HCT116 (cell line): ENCODE results near the gene BORCS5. TPM values are rescaled to one million over a fixed set of nuclear protein-coding genes. Genes with fewer than 3 reads are reported as not detected.

Experiments
- ATAC-seq: fragments of 200-7000 bp; cut with Tn5 transposase; 2 replicates; pipeline ENCODE4 v1.9.1; 2020; ENCODE audit warnings: mild to moderate bottlenecking, moderate library complexity
- BruUV-seq: library from RNA; stranded (reverse); fragments of 400-500 nt; replicated peaks from 2 replicates; lab custom pipeline; 2021; lab: Mats Ljungman, UMichigan
- CTCF ChIA-PET: fragments of 300-600 bp; sonication (Branson Sonifier 250); formaldehyde crosslinking; loops from one replicate; lab custom pipeline; 2021; ENCODE audit warnings: antibody characterized with exemption; lab: Charles Lee
- POLR2A ChIA-PET: fragments of 300-600, 350-600 bp; sonication (Branson Sonifier 250); formaldehyde crosslinking; loops from one replicate; lab custom pipeline; 2021; ENCODE audit warnings: antibody characterized with exemption; lab: Charles Lee
- RAD21 ChIA-PET, 2 experiments: fragments of 300-600 bp; sonication (Branson Sonifier 250); formaldehyde crosslinking; loops; one replicate each; lab custom pipeline; 2023; ENCODE audit warnings: low total read pairs in 2 of 2; ENCODE audit not compliant: uncharacterized antibody in 2 of 2, unreplicated experiment in 2 of 2, low non-redundant PET in 1 of 2; lab: Charles Lee
- DNase-seq: peaks from one replicate; pipeline ENCODE4 v3.0.0-alpha.2; 2010; ENCODE audit warnings: low read depth, low spot score
- H2AFZ ChIP-seq: fragments of 200-600 bp; shearing (Covaris generic), sonication (generic); 2 replicates; pipeline ENCODE4 v1.6.1; 2017; ENCODE audit warnings: low read depth, mixed run types, mixed read lengths, antibody characterized with exemption, low read length; ENCODE audit not compliant: poor library complexity, severe bottlenecking
- H3K27ac ChIP-seq: 2 replicates; pipeline ENCODE4 v1.5.1; 2012; ENCODE audit warnings: low read depth, low read length
- H3K27me3 ChIP-seq: fragments of 200-600 bp; sonication (generic); 2 replicates; pipeline ENCODE4 v1.6.1; 2016; ENCODE audit warnings: mixed run types, low read length, mixed read lengths; ENCODE audit not compliant: insufficient read depth
- H3K36me3 ChIP-seq, 2 experiments: fragments of 200-500 bp in 1 of 2; fragments of 200-600 bp in 1 of 2; sonication (Bioruptor generic) in 1 of 2; sonication (generic) in 1 of 2; 2 replicates each; pipeline versions ENCODE4 v1.5.1 to v1.6.1; 2014 to 2016; ENCODE audit warnings: low read length in 2 of 2, inconsistent platforms in 1 of 2, mixed read lengths in 1 of 2, mixed run types in 1 of 2; ENCODE audit not compliant: insufficient read depth in 2 of 2, control insufficient read depth in 1 of 2
- H3K4me1 ChIP-seq, 2 experiments: fragments of 200-600 bp in 1 of 2; sonication (generic) in 1 of 2; 2 replicates each; pipeline versions ENCODE4 v1.5.1 to v1.6.1; 2012 to 2017; ENCODE audit warnings: low read length in 2 of 2, inconsistent platforms in 1 of 2, mild to moderate bottlenecking in 1 of 2, mixed read lengths in 1 of 2, mixed run types in 1 of 2, moderate library complexity in 1 of 2; ENCODE audit not compliant: insufficient read depth in 2 of 2, control insufficient read depth in 1 of 2
- H3K4me2 ChIP-seq: fragments of 200-600 bp; sonication (generic); 2 replicates; pipeline ENCODE4 v1.6.1; 2017; ENCODE audit warnings: mixed run types, low read length, mixed read lengths
- H3K4me3 ChIP-seq, 2 experiments: fragments of 200-600 bp in 1 of 2; sonication (generic) in 1 of 2; replicated peaks in 1 of 2; 2 replicates each; pipeline ENCODE4 v1.5.1; 2011 to 2016; ENCODE audit warnings: low read length in 2 of 2, control low read depth in 1 of 2, low read depth in 1 of 2, mild to moderate bottlenecking in 1 of 2, mixed read lengths in 1 of 2, mixed run types in 1 of 2
- H3K79me2 ChIP-seq: fragments of 200-600 bp; sonication (generic); 2 replicates; pipeline ENCODE4 v1.6.1; 2017; ENCODE audit warnings: mild to moderate bottlenecking, mixed run types, low read length, moderate library complexity, mixed read lengths; ENCODE audit not compliant: insufficient read depth
- H3K9ac ChIP-seq: fragments of 200-600 bp; sonication (generic); 2 replicates; pipeline ENCODE4 v1.6.1; 2016; ENCODE audit warnings: low read length, mixed read lengths
- H3K9me2 ChIP-seq: fragments of 200-600 bp; sonication (generic), shearing (Covaris generic); 2 replicates; pipeline ENCODE4 v1.6.1; 2017; ENCODE audit warnings: mixed run types, mild to moderate bottlenecking, moderate library complexity; ENCODE audit not compliant: insufficient read depth
- H3K9me3 ChIP-seq, 2 experiments: fragments of 200-500 bp in 1 of 2; fragments of 200-600 bp in 1 of 2; sonication (Bioruptor generic) in 1 of 2; sonication (generic) in 1 of 2; 2 replicates each; pipeline ENCODE4 v1.6.1; 2014 to 2017; ENCODE audit warnings: low read length in 2 of 2, mixed read lengths in 2 of 2, inconsistent platforms in 1 of 2, low read depth in 1 of 2, mild to moderate bottlenecking in 1 of 2, mixed run types in 1 of 2, moderate library complexity in 1 of 2; ENCODE audit not compliant: control insufficient read depth in 1 of 2, insufficient read depth in 1 of 2
- H4K20me1 ChIP-seq: fragments of 200-600 bp; sonication (generic), shearing (Covaris generic); 2 replicates; pipeline ENCODE4 v1.6.1; 2017; ENCODE audit warnings: mixed run types, mild to moderate bottlenecking, moderate library complexity; ENCODE audit not compliant: insufficient read depth
- ELF1 ChIP-seq: IDR thresholded peaks from 2 replicates; pipeline ENCODE4 v1.6.1; 2012; ENCODE audit warnings: low read depth, borderline replicate concordance
- EZH2 ChIP-seq: fragments of 200-600 bp; sonication (generic); IDR thresholded peaks from 2 replicates; pipeline ENCODE4 v1.6.1; 2017; ENCODE audit warnings: antibody characterized with exemption, mixed run types
- EZH2phosphoT487 ChIP-seq: fragments of 200-600 bp; IDR thresholded peaks from 2 replicates; pipeline ENCODE4 v1.6.1; 2018; ENCODE audit warnings: antibody characterized with exemption, borderline replicate concordance
- FOSL1 ChIP-seq: IDR thresholded peaks from 2 replicates; pipeline ENCODE4 v1.6.1; 2012; ENCODE audit warnings: low read depth
- MAX ChIP-seq: IDR thresholded peaks from 2 replicates; pipeline ENCODE4 v1.6.1; 2012
- RAD21 ChIP-seq: IDR thresholded peaks from 2 replicates; pipeline ENCODE4 v1.6.1; 2012; ENCODE audit warnings: low read depth, mild to moderate bottlenecking
- SIN3A ChIP-seq: IDR thresholded peaks from 2 replicates; pipeline ENCODE4 v1.6.1; 2012; ENCODE audit warnings: low read depth
- SRF ChIP-seq: IDR thresholded peaks from 2 replicates; pipeline ENCODE4 v1.6.1; 2012; ENCODE audit warnings: low read depth
- YY1 ChIP-seq: IDR thresholded peaks from 2 replicates; pipeline ENCODE4 v1.6.1; 2011; ENCODE audit warnings: low read length, low read depth, moderate library complexity, mild to moderate bottlenecking; ENCODE audit not compliant: insufficient replicate concordance; ENCODE audit errors: extremely low read depth
- ZFX ChIP-seq: fragments of 450-650 bp; IDR thresholded peaks from 2 replicates; pipeline ENCODE4 v1.6.1; 2017
- intact Hi-C: fragments of 100-400 bp; cut with micrococcal nuclease; formaldehyde crosslinking; loops from 2 replicates; pipeline ENCODE4 v1.10.0; 2022
- total RNA-seq: library from RNA; stranded (reverse); gene quantifications from one replicate; pipeline ENCODE4 v1.2.1, GENCODE V29; 2021; ENCODE audit not compliant: unreplicated experiment

The BORCS5 gene
- total RNA-seq, 1 experiment from 2014 or later = 8.7 TPM

GRCh38 chr12:12357719-12358461 lies 1.0 kb downstream of the BORCS5 start:
- Histone ChIP-seq H4K20me1 (no peaks in the 10 kb centered on the region), H3K79me2 (peaks cover 16% of the 10 kb centered on the region), H3K9ac (peak overlapping the region; percentile 87), H2AFZ (peak overlapping the region; percentile 22), H3K4me3 (peak overlapping the region; percentile 90 to 92), H3K27ac (peak overlapping the region; percentile 79), H3K9me3 (no peaks in the 10 kb centered on the region), H3K9me2 (no peaks in the 10 kb centered on the region), H3K4me1 (peaks cover 5 to 15% of the 10 kb centered on the region in 2 experiments; a peak in 3 of 4 replicates), H3K27me3 (no peaks in the 10 kb centered on the region), H3K36me3 (no peaks in the 10 kb centered on the region), H3K4me2 (peak overlapping the region; percentile 93)
- ATAC-seq = no peak
- TF ChIP-seq RAD21 (0 out of 2 replicates have a peak, but pooled peaks have one; percentile 3), SIN3A (no peak)
- POLR2A ChIA-PET = interaction anchor here (0.8 to 2.1 kb wide), 3 partner anchors 9 to 379 kb away, joined by 3 to 6 read pairs (median 3); no protein-coding TSS in a partner anchor
- intact Hi-C loops = no loop called here
- RAD21 ChIA-PET = no interaction called here
- DNase-seq = no peak
- CTCF ChIA-PET = interaction anchor here (1.4 to 2.0 kb wide), 4 partner anchors 19 to 379 kb away, joined by 3 to 8 read pairs (median 4); no protein-coding TSS in a partner anchor
- BruUV-seq = TSS peak; percentile 59

GRCh38 chr12:12358528-12358927 lies 1.6 kb downstream of the BORCS5 start:
- no TSS peak for BruUV-seq
- H3K4me2 ChIP-seq = peak overlapping the region; percentile 93
- CTCF ChIA-PET = interaction anchor here (1.7 kb wide), 1 partner anchor 18 kb away, joined by 4 read pairs; no protein-coding TSS in a partner anchor

More at GRCh38 chr12:12358528-12358927, 1.6 kb downstream of the BORCS5 start:
- H4K20me1 ChIP-seq = no peaks in the 10 kb centered on the region
- H3K4me3 ChIP-seq = peak overlapping the region; percentile 90 to 92; a peak in 3 of 4 replicates
- H3K27ac ChIP-seq = no peak overlapping the region
- H3K27me3 ChIP-seq = no peaks in the 10 kb centered on the region
- no peak for ATAC-seq
- RAD21 ChIA-PET = no interaction called here
- H2AFZ ChIP-seq = no peak overlapping the region
- H3K9ac ChIP-seq = peak overlapping the region; percentile 87; the same call in 1 of the 2 replicates
- H3K9me2 ChIP-seq = no peaks in the 10 kb centered on the region
- H3K9me3 ChIP-seq = no peaks in the 10 kb centered on the region
- peaks cover 5 to 15% of the 10 kb centered on the region in 2 experiments; a peak in 3 of 4 replicates for H3K4me1 ChIP-seq
- H3K36me3 ChIP-seq = no peaks in the 10 kb centered on the region
- peaks cover 16% of the 10 kb centered on the region for H3K79me2 ChIP-seq
- TF ChIP-seq EZH2phosphoT487 = no peak
- TF ChIP-seq ZFX = no peak
- TF ChIP-seq FOSL1 = no peak
- no peak for TF ChIP-seq ELF1
- TF ChIP-seq MAX = no peak
- no peak for TF ChIP-seq RAD21
- no peak for TF ChIP-seq EZH2
- TF ChIP-seq YY1 = no peak
- no peak for TF ChIP-seq SRF
- POLR2A ChIA-PET = no interaction called here
- intact Hi-C loops = no loop called here
- DNase-seq = no peak
